ENCODE data around the gene ZNF76. TPM values are rescaled to one million over a fixed set of nuclear protein-coding genes. Genes with fewer than 3 reads are reported as not detected.

The ZNF76 gene
- 45.0 and 47.6 TPM in 2 replicates for total RNA-seq
- long read RNA-seq, partial matches to known transcripts = 8 of 20 reads
- long read RNA-seq, other reads (novel, unspliced or antisense) = 7 of 20 reads

- peak; percentile 100 for DNase-seq (ENCODE audit: low read depth, low spot score)
- Mint-ChIP-seq H3K4me3 (peak within 1 kb of the TSS; percentile 99), H3K36me3 (ENCODE audit: low read depth) (no peaks in the 10 kb centered on the region), H3K27ac (ENCODE audit: unreplicated experiment) (peak within 1 kb of the TSS; percentile 97), H3K9me3 (no peaks in the 10 kb centered on the region), H3K4me1 (peaks cover 42% of the 10 kb centered on the region), H3K27me3 (ENCODE audit: low read depth) (no peaks in the 10 kb centered on the region)
- TF ChIP-seq, protein P1, sequence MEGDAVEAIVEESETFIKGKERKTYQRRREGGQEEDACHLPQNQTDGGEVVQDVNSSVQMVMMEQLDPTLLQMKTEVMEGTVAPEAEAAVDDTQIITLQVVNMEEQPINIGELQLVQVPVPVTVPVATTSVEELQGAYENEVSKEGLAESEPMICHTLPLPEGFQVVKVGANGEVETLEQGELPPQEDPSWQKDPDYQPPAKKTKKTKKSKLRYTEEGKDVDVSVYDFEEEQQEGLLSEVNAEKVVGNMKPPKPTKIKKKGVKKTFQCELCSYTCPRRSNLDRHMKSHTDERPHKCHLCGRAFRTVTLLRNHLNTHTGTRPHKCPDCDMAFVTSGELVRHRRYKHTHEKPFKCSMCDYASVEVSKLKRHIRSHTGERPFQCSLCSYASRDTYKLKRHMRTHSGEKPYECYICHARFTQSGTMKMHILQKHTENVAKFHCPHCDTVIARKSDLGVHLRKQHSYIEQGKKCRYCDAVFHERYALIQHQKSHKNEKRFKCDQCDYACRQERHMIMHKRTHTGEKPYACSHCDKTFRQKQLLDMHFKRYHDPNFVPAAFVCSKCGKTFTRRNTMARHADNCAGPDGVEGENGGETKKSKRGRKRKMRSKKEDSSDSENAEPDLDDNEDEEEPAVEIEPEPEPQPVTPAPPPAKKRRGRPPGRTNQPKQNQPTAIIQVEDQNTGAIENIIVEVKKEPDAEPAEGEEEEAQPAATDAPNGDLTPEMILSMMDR (conservative IDR thresholded peaks at IDR 0.05) = peak; percentile 5
Observed at GRCh38 chr6:35259194-35259947, at the start of gene ZNF76. TSS of gene ZNF76 (plus strand) at chr6:35259735. CDS start at chr6:35281152, 21,417 bp downstream.

- Mint-ChIP-seq H3K27ac (ENCODE audit: unreplicated experiment) (peak overlapping the region; percentile 92), H3K27me3 (ENCODE audit: low read depth) (peaks cover 24% of the 10 kb centered on the region), H3K4me1 (peaks cover 52% of the 10 kb centered on the region), H3K36me3 (ENCODE audit: low read depth) (no peaks in the 10 kb centered on the region), H3K9me3 (no peaks in the 10 kb centered on the region), H3K4me3 (peak overlapping the region; percentile 94)
- TF ChIP-seq, protein P1 (conservative IDR thresholded peaks at IDR 0.05) = no peak
- DNase-seq (ENCODE audit: low read depth, low spot score) = peak; percentile 73
Observed at GRCh38 chr6:35213298-35213791, 46.2 kb upstream of the ZNF76 start.

GRCh38 chr6:35213824-35214756 lies 45.4 kb upstream of the ZNF76 start, which contains the start of gene SCUBE3:
TSS of gene SCUBE3 (plus strand) at chr6:35213956. CDS start at chr6:35214419, 463 bp downstream.
- peaks cover 16% of the 10 kb centered on the region for H3K27me3 Mint-ChIP-seq (ENCODE audit: low read depth)
- peak; percentile 63 for DNase-seq (ENCODE audit: low read depth, low spot score)
- no peaks in the 10 kb centered on the region for H3K9me3 Mint-ChIP-seq
- no peaks in the 10 kb centered on the region for H3K36me3 Mint-ChIP-seq (ENCODE audit: low read depth)
- peaks cover 53% of the 10 kb centered on the region for H3K4me1 Mint-ChIP-seq
- TF ChIP-seq, protein P1 (conservative IDR thresholded peaks at IDR 0.05) = no peak
- peak within 1 kb of the TSS; percentile 92 for H3K27ac Mint-ChIP-seq (ENCODE audit: unreplicated experiment)
- H3K4me3 Mint-ChIP-seq = peak within 1 kb of the TSS; percentile 94

DNA sequence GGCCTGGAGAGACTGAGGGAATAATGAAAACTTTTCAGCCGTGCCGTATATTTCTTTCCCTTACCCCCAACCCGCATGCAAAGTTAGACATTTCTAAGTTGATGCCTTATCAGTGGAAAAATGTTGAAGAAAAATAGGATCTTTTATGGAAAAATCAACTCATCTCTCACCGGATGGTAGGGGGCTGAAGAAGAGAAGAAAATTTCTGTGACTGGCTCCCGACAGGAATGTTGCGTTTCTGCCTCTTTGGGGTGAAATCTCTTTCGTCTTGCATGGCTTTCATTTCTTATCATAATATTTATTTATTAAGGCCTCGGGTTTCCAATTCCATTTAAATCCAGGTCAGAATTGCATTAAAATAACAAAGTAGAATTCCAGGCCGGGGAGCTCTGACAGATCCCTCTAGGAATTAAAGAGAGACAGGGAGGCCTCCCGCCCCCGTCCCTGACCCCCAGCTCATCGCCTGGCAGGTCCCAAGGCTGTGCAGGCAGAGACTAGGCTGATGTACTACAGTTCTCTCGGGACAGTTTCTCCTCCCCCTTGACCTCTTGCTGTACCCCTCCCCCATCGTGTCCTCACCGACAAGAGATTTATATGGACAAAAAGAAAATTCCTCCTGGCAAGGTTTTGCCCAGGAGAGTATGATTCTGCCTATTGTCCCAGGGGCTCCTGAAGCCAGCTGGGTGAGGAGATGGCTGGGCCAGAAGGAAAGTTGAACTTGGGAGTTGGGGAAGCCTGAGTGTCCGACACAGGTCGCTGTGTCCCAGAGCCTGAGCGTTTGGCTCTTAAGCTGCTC lies 44.5 kb upstream of the ZNF76 start:
- Mint-ChIP-seq H3K27ac (ENCODE audit: unreplicated experiment) (no peak overlapping the region), H3K4me3 (peak overlapping the region; percentile 94), H3K27me3 (ENCODE audit: low read depth) (peaks cover 16% of the 10 kb centered on the region), H3K4me1 (peaks cover 56% of the 10 kb centered on the region), H3K36me3 (ENCODE audit: low read depth) (no peaks in the 10 kb centered on the region), H3K9me3 (no peaks in the 10 kb centered on the region)
- TF ChIP-seq, protein P1 (conservative IDR thresholded peaks at IDR 0.05) = no peak
- DNase-seq (ENCODE audit: low read depth, low spot score) = no peak

All from neural crest cell (in vitro differentiated cells).